ENCODE results near the gene USE1.

Gene USE1

DNA sequence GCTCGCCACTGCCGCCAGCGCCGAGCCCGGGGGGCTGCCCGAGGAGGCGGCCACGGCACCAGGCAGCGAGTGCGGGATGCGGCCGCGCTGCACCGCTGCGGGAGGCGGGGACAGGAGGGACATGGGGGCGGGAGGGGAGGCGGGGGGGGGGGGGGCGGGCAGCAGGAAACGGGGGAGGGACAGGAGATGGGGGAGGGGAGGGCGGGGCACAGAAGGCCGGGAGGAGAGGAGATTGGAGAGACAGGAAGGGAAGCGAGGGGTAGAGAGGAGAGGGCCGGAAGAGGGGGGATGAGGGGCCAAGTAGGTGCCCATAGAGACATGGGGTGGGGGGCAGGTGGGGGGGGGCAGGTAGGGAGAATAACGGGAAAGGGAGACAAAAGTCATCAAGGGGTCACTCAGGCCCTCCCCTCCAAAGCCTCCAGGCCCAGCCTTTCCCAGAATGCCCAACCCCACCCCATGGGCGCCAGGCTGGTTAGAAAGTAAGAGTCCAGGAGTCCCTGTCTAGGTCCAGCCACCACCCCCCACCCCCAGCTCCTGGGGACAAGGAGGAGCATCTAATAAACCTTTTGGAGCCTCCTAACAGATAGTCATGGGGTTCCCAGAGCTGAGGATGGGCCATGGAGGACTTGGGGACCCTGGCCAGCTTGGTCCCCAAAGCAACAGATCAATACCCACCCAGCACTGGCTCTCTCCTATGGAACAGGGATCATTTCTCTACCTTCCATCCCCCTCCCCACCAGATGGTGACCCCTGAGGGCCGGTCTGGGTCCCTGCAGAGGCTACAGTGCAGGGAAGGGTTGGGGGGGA is 21.0 kb downstream of the USE1 start:
- DNase-seq (ENCODE audit: low read depth in 4 of 4, low spot score in 1 of 4), result no peak

DNA sequence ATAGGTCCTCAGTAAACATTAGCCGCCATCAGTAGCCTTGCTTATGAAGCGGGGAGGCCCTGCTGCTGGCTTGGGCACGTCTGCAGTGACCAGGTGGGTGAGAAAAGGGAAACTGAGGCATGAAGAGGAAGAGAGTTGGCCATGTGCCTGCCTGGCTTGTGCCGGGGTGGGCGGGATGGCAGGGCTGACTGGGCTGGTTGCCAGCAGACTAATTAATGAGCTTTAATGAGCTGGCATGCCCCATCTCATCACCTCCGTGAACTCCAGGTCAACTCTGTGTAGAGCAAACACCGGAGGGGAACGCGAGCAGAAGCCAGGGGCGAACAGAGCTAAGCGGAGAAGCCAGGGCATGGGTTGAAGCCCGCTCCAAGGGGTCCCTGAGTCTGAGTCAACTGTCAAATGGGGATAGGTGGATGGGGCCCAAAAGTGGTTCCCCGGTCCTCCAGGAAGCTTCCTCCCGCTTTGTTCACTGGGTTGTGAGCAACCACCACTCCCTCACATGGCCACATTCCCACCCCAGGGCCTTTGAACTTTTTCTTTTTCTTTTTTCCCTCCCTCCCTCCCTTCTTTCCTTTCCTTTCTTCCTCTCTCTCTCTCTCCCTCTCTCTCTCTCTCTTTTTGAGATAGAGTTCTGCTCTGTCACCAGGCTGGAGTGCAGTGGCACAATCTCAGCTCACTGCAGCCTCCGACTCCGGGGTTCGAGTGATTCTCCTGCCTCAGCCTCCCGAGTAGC is 21.8 kb downstream of the USE1 start:
- no peak for DNase-seq (ENCODE audit: low read depth in 4 of 4, low spot score in 1 of 4)

DNA sequence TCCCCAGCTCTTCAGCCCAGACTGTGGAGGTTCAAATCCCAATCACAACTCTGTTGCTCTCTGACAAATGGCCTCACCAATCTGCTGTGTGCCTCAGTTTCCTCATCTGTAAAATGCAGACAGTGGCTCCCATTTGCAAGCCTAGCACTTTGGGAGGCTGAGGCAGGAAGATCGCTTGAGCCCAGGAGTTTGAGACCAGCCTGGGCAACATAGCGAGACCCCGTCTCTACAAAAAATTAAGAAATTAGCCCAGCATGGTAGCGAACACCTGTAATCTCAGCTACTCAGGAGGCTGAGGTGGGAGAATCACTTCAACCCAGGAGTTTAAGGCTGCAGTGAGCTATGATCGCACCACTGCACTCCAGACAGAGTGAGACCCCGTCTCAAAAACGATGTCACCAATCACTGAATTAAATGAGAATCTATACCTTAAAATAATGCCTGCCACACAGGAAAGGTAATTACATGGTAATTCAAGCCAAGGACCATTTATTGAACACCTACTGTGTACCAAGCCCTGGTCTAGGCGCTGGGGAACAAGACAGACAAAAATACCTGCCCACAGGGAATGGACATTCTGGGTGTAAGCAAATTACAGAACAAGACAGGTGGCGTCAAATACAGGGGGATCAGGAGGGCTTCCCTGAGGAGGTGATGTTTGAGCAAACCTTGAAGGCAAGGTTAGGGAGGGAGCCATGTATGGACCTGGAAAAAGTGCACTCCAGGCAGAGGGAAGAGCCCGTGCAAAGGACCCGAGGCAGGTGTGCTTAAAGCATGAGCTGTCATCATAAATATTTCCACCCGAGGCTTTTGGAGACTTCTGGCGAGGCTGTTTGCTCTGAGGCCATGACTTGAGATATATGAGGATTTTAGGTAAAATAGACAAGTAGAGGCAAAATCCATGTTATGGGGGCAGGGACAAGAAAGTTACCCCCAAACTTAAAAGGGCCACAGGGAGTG is 22.9 kb downstream of the USE1 start:
- DNase-seq (ENCODE audit: low read depth in 4 of 4, low spot score in 1 of 4), result no peak

DNA sequence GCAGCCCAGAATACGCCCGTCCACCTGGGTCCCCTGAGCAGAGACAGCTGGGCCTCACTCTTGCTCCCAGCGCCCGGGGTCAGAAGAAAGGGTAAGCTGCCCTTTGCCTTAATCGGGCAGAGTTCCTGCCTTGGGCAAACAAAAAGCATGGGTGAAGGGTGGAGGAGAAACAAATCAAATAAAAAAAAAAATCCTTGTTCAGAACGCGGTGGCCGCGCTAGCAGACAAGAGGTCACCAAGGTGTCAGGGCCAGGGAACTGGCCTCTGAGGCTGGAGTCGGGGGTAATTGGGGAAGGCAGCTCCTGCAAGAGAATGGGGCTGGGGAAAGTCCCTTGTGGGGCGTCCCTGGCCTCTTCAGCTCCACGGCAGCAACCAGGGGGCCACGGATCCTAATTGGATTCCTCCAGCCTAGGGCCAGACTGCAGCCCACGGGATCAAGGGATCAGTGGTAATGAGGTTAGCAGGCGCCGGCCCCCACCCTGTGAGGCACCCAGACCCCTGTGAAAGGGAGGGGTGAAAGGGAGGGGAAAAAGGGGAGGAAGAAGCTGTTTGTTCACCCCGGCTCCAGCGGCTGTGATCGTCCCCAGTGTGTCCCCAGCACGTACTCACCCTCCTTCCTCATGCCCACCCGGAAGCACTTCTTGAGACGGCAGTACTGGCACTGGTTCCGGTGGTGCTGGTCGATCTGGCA is 25.1 kb downstream of the USE1 start:
- no peak for DNase-seq (ENCODE audit: low read depth in 4 of 4, low spot score in 1 of 4)

DNA sequence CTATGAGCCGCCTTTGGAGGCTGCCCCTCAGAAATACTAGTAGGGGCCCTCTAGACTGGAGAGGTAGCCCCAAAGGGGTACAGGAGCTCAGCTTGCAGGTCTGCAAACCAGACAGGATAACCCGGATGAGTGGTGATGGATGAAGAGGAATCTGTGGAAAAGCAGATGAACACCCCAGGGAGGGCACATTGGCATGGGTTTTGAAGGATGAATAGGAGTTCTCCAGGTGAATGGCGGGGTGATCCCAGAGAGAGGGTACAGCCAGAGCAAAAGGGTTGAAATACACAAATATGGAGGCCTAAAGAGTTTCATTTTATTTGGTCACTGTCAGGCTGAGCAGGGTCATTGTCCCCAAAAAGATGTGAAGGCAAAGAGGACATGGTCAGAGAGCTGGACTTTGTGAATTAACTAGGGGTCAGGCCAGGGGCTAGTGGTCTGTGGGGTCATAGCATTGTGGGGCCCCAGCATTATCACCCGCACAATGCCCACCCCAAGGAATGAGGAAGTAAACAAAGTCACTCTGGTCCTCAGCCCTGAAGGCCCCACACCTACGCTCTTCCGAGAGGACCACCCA is 25.8 kb downstream of the USE1 start:
- no peak for DNase-seq (ENCODE audit: low read depth in 4 of 4, low spot score in 1 of 4)

DNA sequence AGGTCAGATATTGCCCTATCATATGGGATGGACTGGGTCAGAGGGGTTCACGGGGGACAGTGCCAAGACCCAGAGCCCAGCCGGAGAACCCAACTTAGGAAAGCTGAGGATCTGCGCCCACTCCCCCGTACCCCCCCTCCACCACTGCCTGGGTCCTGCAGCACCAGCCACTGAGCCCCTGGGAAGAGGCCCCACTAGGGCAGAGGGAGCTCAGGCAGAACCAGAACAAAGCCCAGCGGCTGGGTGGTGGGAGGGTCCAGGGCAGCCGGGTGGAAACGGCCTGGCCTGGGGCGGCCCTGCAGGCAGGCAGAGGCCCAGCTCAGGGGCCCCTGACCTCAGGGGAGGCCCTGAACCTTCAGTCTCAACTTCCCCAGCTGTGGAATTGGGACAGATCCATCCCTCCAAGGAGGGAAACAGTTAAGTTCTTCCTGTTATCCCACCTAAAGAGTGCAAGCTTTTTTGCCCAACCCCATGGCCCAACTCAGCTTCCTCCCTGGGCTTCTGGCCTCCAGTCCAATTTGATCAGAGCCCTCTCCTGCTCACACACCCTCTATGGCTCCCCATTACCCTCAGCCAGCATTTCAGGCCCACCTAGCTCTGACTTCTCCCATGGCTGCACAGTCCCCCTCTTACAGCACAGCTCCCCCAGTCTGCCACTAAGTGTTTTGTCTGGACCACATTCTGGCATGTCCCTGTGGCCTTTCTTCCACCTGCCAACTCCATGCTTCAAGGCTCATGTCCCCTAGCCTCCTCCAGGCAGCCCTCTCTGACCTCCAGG is 27.5 kb downstream of the USE1 start:
- no peak for DNase-seq (ENCODE audit: low read depth in 4 of 4, low spot score in 1 of 4)

DNA sequence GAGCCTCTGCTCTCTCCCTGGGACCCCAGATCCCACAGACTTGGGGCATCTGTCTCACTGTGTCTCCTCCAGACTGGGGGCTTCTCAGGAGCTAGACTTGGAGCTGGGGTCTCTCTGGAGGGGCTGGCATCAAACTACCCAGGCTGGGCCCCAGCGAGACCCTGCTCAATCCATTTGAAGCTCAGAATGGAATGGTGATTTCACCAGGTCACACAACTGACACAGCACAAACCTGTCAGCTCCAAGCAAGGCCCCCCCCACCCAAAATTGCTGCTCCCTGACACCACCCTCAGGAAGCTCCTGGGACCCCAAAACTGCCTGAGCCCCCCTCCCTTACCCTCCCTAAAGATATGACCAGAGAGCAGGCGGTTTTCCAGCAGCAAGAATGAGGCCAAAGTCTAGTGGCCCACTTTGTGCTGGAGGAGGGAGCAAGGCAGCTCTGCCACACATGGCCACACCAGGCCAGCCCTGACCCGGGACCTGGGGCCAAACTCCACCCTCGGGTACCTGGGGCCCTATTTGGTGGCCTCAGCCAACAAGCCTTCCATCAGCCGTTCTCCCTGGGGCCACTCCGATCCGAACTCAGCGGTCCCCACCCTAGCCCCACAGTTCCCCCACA is 28.2 kb downstream of the USE1 start:
- DNase-seq (ENCODE audit: low read depth in 4 of 4, low spot score in 1 of 4), result no peak

DNA sequence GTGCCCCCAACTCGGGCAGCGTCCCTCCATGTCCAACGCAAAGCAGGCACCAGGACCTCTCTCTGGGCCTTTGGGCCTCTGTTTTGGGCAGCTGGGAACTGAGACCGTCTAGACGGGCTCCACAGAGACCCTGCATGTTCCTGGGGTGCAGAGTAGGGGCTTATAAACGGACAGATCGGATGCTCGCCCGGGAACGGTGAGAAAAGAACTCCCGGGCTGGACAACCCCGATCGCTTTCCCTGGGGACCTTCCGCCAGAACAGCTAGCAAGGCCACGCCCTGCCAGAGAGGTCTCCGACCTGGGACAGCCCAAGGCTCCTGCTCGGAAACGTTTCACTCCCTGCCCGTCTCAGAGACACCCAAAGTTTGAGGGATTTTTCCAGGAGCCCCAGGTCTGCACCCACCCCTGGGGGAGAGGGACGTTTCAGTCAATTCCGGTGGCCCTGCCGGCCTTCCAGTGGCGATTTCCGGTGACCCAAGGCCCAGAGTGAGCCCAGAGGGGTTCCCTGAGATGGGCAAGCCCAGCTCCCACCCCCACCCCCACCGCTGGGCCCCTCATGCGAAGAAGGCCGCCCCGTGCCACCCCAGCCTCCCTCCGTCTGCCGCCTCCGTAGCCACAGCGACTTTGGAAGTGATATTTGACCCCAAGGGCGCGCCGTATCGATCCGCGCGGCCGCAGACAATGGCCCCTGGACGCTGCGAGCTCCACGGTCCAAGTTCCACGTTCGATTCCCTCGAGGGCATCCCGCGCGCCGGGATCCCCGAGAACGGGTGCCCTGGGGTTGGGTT is 28.9 kb downstream of the USE1 start:
- DNase-seq (ENCODE audit: low read depth in 4 of 4, low spot score in 1 of 4), result no peak

DNA sequence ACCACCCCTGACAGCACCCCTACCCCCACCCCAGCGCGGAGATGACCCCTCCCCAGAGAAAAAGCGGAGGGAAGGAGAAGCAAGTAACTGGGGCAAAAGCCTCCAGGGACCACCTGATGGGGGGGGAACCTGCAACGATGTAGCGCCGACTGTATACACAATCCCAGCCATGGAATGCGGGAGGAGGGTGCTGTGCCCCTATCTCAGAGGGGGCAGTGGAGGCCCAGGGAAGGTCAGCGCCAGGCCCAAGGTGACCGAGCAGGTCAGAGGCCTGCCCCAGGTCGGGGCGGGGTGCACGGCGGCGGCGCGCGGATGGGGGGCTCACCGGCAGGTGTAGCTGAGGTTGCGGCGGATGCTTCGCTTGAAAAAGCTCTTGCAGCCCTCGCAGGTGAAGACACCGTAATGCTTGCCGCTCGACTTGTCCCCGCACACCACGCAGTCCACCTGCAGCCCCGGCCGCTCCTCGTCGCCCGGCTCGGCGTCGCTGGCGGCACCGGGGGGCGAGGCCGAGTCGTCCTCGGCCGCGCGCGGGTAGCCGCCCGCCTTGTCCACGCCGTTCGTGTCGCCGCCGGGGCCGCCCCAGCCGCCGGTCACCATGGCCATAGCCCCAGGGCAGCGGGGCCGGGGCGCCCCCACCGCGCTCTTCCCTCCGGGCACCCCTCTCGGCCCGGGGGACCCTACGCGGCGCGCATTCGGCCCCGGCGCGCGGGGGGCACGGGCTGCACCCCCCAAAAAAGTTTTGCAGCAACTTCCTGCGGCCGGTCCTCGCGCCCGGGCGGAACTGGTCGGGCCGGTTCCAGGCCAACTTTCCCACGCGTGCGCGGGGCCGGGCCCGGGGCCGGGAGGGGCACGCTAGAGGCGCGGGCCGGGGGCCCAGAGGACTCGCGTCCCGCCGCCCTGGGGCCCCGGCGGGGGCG is 29.7 kb downstream of the USE1 start:
- DNase-seq (ENCODE audit: low read depth in 4 of 4, low spot score in 1 of 4), result no peak

DNA sequence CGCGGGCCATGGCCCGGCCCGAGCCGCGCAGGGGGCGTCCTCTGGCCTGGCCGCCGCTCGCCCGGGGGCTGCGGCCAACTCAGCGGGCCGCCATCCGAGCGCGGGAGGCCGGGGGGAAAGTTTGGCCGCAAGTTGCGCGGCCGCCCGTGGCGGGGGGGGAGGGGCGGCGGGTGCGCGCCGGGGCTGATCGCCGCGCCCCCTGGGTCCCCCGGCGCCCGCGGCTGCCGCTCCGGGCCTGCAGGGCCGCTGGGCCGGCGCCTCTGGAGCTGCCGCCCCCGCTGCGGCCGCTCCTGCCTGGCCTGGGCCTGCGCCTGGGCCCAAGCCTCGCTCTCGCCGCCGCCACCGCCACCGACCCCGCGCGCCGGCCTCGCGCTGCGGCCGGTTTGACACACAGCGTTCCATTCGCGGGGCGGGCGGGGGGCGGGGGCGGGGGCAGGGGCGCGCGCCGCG is 30.4 kb downstream of the USE1 start, which contains the start of gene NR2F6:
Gene NR2F6, minus strand, starts transcription at position 385 of the 450 bp plus-strand sequence. CDS start 699 bp downstream, outside the sequence.
- peak in 1 of 4 experiments; percentile 27 for DNase-seq (ENCODE audit: low read depth in 4 of 4, low spot score in 1 of 4)

DNA sequence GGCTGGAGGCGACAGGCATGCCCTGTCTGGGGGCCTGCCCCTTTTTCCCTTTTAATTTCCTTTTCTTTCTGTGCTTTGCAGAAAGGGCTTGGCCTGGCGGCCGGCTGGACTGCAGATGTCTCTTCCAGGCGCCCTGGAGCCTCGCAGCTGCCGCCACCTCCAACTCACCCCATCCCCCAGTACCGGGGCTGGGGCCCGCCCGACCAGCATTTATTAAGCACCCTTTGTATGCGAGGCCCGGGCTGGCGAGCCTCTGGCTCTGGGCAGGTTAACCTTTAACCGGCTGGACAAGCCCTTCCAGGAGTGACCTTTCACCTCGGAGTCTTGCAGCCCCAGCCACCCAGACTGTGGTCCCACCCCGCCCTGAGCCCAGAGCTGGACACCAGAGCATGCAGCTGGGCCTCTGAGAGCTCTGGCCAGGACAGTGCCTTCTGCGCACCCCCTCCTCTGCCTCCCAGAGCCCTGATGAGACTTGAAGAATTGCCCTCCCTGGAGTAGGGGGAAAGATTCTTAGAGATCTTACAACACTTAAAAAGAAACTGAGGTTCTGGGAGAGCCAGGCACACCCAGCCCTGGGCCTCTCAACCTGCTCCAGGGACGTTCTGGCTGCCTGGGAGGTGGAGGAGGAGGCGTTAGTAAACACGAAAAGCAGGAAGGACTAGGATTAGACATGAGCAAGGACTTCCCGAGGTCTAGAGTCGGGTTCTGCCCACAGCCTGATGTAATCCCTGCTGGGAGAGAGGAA is 31.7 kb downstream of the USE1 start:
- no peak for DNase-seq (ENCODE audit: low read depth in 4 of 4, low spot score in 1 of 4)

DNA sequence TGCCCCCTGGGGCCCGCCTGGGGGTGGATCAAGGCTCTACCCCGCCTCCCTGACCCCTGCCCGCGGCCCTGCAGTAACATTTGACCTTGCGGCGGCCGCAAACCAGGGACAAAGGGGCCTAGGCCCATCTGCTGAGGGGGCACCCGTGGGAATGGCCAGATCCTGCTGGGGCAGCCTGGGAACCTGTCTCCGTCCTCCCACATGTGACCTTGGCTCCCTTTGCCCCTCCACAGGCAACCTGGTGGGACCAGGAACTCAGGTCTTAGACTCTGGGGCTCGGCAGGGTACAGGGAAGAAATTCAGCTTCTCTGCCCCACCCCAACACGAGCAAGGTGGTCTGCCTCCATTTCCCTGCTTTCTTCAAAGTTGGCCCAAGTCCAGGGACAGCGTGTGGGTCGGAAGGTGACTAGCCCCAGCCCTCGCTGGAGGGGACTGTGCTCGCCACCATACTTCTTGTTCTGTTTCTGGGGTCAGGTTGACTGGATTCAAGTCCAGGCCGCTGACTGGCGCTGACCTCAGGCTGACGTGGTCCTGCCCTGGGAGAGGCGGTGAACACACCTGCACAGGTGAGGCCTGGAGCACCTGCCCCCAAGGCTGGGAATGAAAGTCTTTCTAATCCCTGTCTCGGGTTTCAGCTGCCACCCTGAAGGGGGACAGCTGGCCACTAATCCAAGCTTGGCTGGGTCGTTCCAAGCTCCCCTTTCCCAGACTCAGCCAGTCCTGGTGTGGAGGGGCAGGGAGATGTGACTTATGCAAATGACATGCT is 33.0 kb downstream of the USE1 start:
- DNase-seq (ENCODE audit: low read depth in 4 of 4, low spot score in 1 of 4), result no peak

DNA sequence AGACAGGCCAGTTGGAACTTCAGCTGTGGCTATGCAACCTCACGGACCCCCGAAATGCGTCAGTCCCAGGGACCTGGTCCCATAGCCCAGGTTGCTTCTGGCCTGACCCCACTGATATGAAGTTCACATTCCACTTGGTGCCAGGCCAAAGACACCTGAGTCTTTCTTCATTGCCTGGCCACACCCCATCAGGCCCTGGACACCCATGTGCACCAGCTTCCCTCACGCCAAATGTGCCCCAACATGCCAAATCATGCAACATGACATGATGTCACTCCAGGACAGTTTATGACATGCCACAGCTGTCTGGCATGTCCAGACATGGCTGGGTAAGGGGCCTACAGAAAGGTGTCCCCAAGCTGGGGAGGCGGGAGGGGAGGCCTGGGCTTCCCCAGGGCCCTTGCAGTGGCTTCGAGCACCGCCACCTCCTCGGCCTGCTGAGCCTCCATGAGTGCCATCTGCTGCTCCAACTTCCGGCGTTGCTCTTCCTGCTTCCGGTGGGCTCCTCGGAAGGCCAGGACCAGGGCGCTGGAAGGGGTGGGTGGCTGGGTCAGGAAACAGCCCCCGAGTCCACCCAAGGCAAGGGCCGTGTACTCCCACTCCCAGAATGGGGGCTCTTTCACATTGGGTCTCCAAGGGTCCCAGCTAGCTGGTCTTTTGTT is 34.9 kb downstream of the USE1 start:
- no peak for DNase-seq (ENCODE audit: low read depth in 4 of 4, low spot score in 1 of 4)

DNA sequence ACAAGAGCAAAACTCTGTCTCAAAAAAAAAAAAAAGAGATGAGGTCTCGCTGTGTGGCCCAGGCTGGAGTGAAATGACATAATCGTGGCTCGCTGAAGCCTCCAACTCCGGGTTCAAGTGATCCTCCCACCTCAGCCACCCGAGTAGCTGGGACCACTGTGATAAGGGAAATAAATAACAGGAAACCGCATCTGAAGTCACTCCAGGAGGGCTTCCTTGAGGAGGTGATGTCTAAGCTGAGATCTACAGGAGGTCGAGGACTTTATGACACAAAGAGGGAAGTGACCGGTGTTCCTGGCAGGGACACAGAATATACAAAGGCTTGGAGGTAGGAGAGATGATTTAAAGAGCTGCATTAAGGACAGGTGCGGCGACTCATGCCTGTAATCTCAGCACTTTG is 39.5 kb downstream of the USE1 start:
- DNase-seq (ENCODE audit: low read depth in 4 of 4, low spot score in 1 of 4), result no peak

DNA sequence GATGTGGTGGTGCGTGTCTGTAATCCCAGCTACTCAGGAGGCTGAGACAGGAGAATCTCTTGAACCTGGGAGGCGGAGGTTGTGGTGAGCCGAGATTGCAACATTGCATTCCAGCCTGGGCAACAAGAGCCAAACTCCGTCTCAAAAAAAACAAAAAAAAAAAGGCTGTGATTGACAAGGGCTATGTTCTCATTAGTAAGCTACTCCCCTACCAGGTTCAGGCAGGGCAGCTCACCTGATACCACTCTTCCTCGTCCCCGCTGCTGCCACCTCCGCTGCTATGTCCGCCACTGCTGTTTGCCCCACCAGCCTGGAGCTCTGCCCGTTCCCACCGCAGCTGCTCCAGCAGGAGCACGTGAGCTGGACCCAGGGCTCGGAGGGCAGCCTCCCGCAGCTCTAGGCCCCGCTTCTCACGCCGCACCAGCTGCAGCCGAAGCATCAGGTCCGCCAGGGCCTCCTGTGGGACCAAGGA is 40.0 kb downstream of the USE1 start:
- DNase-seq (ENCODE audit: low read depth in 4 of 4, low spot score in 1 of 4), result no peak

Data from stimulated activated CD4-positive, alpha-beta T cell treated with anti-CD3 and anti-CD28 coated beads, Interleukin-1b, Interleukin-23, amount 100 ng/mL, for 24 hours (primary cell).